Psoas muscle (tissue), 8 donors: Measurements from ENCODE around the gene CRADD. TPM values are rescaled to one million over a fixed set of nuclear protein-coding genes. Genes with fewer than 3 reads are reported as not detected.

Source experiments
- ATAC-seq, 4 donors: fragments of 200-7000 bp; cut with Tn5 transposase; one replicate each; pipeline ENCODE4 v1.9.1; 2020; ENCODE audit warnings: moderate library complexity in 3 of 4, mild to moderate bottlenecking in 2 of 4
- DNase-seq, 2 donors: peaks; one replicate each; pipeline ENCODE4 v3.0.0-alpha.2; 2020
- H3K27ac ChIP-seq: fragments of 200-600 bp; one replicate; pipeline ENCODE4 v1.8.0; 2022
- H3K27me3 ChIP-seq, 3 donors: fragments of 200-600 bp in 1 of 3; one replicate each; pipeline versions ENCODE4 v1.6.1 to v1.8.0; 2013 to 2022; ENCODE audit warnings: low read length in 2 of 3, mild to moderate bottlenecking in 2 of 3, moderate library complexity in 1 of 3; ENCODE audit not compliant: insufficient read depth in 3 of 3
- H3K36me3 ChIP-seq, 2 donors: fragments of 200-600 bp in 1 of 2; one replicate each; pipeline versions ENCODE4 v1.6.1 to v1.8.0; 2013 to 2022; ENCODE audit warnings: low read depth in 1 of 2, mild to moderate bottlenecking in 1 of 2, moderate library complexity in 1 of 2; ENCODE audit not compliant: insufficient read depth in 1 of 2
- H3K4me1 ChIP-seq: fragments of 200-600 bp; one replicate; pipeline ENCODE4 v1.8.0; 2022
- H3K4me3 ChIP-seq: fragments of 200-600 bp; one replicate; pipeline ENCODE4 v1.8.0; 2022; ENCODE audit warnings: mild to moderate bottlenecking
- H3K9me3 ChIP-seq: fragments of 200-600 bp; one replicate; pipeline ENCODE4 v1.8.0; 2022
- WGBS, 3 donors: extraction: QIAGEN DNeasy Blood & Tissue Kit; methylation state at CpG; one replicate each; pipeline versions ENCODE4 v1.1.6 to v1.1.7; 2013; 5-methylcytosine and 5-hydroxymethylcytosine counted together
- intact Hi-C, 2 donors: fragments of 100-400 bp; cut with DNase I; formaldehyde crosslinking; loops; one replicate each; pipeline versions ENCODE4 v1.11.0 to v1.14.2; 2022
- polyA plus RNA-seq, 3 donors: library from polyadenylated mRNA; stranded (reverse); fragments of 200-250 nt; gene quantifications; one replicate each; pipeline ENCODE4 v1.2.3, GENCODE V29; 2013
- total RNA-seq, 4 donors: library from RNA; stranded (reverse); fragmentation: NEBNext Ultra II Directional in 2 of 4; extraction: Animal tissue kit (Norgen Biotek cat#: 25700) in 2 of 4; gene quantifications; one replicate each; pipeline versions ENCODE4 v1.2.1 to v1.2.4, GENCODE V29; 2021 to 2023
- TF ChIP-seq, protein P1 (sequence below): fragments of 200-600 bp; IDR thresholded peaks from one replicate; pipeline ENCODE4 v1.8.0; 2022; ENCODE audit warnings: antibody characterized with exemption
- donor health status: healthy with polysubstance abuse.
- donor health status: DM: no; HTN: no; CAD: no; lungs with moderate emphysema.
- donor health status: Bipolar disorder and iron deficiency.
- donor health status: healthy.
- donor health status: DM: yes; HTN: yes; CAD: no.
- donor health status: DM: no; HTN: no; CAD: no.
- donor health status: DM: no; HTN: no; CAD: no.
- donor health status: DM: yes; HTN: yes; CAD: no.

The CRADD gene
- total and polyA plus RNA-seq, 7 donors: 11.0 to 21.1 (median 12.7) TPM

DNA sequence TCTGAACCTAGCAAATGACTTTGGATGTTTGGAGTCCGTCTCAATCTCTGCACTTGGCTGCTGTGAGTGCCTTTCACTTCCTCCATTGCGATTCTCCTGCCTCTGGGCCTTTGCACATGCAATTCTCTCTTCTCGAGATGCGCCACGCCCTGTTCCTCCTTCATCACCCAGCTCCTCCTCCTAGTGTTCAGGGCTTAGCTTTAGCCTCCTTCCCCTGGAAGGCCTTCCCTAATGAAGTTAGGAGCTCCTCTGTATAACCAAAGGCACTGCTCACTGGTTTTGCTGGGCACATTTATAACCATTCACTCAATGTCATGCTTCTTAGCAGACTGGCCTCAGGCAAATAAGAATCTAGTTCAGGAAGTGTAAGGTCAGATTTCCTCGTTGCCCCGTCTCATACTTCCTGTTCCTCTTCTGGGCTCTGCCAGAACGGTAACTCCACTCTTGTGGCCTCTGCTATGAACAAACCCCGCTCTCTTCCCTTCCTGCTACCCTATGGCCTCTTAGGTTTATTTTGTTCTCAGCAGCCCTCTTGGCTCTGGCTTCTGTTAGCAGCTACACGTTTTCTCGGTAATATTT, 171.4 kb downstream of the CRADD start:
- H3K36me3 ChIP-seq: no peaks in the 10 kb centered on the region
- no peak overlapping the region for H3K4me3 ChIP-seq
- peak in 2 of 4 donors; percentile 28 to 59 for ATAC-seq
- H3K27ac ChIP-seq: peak overlapping the region; percentile 9
- no peaks in the 10 kb centered on the region for H3K9me3 ChIP-seq
- H3K27me3 ChIP-seq: no peaks in the 10 kb centered on the region
- TF ChIP-seq, protein P1, sequence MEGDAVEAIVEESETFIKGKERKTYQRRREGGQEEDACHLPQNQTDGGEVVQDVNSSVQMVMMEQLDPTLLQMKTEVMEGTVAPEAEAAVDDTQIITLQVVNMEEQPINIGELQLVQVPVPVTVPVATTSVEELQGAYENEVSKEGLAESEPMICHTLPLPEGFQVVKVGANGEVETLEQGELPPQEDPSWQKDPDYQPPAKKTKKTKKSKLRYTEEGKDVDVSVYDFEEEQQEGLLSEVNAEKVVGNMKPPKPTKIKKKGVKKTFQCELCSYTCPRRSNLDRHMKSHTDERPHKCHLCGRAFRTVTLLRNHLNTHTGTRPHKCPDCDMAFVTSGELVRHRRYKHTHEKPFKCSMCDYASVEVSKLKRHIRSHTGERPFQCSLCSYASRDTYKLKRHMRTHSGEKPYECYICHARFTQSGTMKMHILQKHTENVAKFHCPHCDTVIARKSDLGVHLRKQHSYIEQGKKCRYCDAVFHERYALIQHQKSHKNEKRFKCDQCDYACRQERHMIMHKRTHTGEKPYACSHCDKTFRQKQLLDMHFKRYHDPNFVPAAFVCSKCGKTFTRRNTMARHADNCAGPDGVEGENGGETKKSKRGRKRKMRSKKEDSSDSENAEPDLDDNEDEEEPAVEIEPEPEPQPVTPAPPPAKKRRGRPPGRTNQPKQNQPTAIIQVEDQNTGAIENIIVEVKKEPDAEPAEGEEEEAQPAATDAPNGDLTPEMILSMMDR: no peak
- 75 to 86% (median 80%) methylated on average over 11 of the region's 11 CpGs for WGBS, 3 donors
- intact Hi-C loops: no loop called here
- H3K4me1 ChIP-seq: peaks cover 6% of the 10 kb centered on the region
- no peak for DNase-seq

DNA sequence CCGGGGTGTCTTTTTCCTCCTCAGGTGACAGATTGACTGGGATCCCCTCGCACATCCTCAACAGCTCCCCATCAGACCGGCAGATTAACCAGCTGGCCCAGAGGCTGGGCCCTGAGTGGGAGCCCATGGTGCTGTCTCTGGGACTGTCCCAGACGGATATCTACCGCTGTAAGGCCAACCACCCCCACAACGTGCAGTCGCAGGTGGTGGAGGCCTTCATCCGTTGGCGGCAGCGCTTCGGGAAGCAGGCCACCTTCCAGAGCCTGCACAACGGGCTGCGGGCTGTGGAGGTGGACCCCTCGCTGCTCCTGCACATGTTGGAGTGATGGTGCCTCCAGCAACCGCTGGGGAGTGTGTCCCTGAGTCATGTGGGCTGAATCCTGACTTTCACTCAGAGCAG, 172.8 kb downstream of the CRADD start:
- no peaks in the 10 kb centered on the region for H3K27me3 ChIP-seq
- no peaks in the 10 kb centered on the region for H3K9me3 ChIP-seq
- DNase-seq: no peak
- H3K4me1 ChIP-seq: peaks cover 6% of the 10 kb centered on the region
- no peak for ATAC-seq
- 95 to 96% (median 96%) methylated on average over 15 of the region's 15 CpGs for WGBS, 3 donors
- no peak overlapping the region for H3K4me3 ChIP-seq
- no peaks in the 10 kb centered on the region for H3K36me3 ChIP-seq
- intact Hi-C loops: no loop called here
- no peak overlapping the region for H3K27ac ChIP-seq
- TF ChIP-seq, protein P1: no peak

DNA sequence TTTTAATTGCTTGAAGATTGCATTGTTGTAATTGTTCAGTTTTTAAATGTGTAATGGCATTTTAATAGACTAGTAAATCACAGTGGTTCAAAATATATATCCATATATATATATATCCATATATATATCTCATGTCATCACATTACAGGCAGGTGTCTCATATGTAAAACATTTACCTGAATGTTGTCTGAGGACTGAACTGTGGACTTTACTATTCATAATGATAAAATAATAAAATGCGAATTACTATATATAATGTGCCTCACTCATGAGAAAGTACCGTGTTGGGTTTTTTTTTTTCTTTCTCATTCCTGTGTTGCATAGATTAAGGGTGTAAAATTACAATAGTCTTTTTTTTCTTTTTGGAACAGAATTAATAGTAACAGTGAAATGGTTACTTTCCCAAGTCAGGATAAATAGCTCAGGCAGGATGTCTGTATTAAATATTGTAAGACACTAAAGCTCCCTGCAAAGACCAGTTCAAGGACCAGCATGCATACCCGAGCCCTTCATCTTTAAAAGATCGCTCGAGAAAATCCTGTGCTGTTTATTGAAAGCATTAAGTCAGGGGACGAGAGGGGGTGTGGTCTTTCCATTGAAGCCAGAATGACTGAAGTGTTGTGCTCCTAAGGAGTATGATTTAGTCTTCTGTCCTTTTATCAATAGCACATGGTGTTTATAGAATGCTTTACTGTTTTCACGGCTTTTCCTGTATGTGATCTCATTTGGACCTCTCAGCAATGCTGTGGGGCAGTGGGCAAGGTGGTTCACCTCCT, 173.5 kb downstream of the CRADD start:
- Histone ChIP-seq H3K4me3 (no peak overlapping the region), H3K27ac (no peak overlapping the region), H3K9me3 (no peaks in the 10 kb centered on the region), H3K4me1 (peaks cover 6% of the 10 kb centered on the region), H3K36me3 (no peaks in the 10 kb centered on the region), H3K27me3 (no peaks in the 10 kb centered on the region)
- intact Hi-C loops: no loop called here
- DNase-seq: no peak
- TF ChIP-seq, protein P1: no peak
- WGBS, 3 donors: 92 to 95% (median 94%) methylated on average over 7 of the region's 7 CpGs
- ATAC-seq: no peak

DNA sequence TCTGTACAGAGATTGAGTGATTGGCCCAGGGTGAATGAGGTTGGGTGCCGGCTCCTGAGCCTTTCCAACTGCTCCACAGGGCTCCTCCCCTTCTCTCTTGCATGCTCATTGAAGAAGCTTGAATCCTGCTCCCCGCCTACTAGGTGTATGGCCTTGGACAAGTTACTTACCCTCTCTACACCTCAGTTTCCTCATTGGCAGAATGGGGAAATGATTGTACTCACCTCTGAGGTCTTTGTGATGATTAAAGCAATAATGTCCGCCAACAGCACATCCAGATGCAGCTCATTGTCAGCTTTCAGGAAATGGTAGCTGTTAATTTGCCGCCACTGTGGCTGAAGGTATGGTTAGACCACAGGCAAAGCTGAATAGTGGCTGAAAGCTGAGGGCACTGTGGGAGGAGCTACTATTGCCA, 174.1 kb downstream of the CRADD start:
- Histone ChIP-seq H3K4me3 (no peak overlapping the region), H3K27ac (no peak overlapping the region), H3K36me3 (no peaks in the 10 kb centered on the region), H3K27me3 (no peaks in the 10 kb centered on the region), H3K4me1 (peaks cover 6% of the 10 kb centered on the region), H3K9me3 (no peaks in the 10 kb centered on the region)
- ATAC-seq: no peak
- TF ChIP-seq, protein P1: no peak
- WGBS, 3 donors: 93 to 96% (median 96%) methylated on average over 4 of the region's 4 CpGs
- no peak for DNase-seq
- intact Hi-C loops: no loop called here
